Activated naive CD8-positive, alpha-beta T cell treated with anti-CD3 and anti-CD28 coated beads, Interleukin-2, amount 50 U/mL, for 16 hours (primary cell): ENCODE results near the gene ABI1.

ENCODE experiments used
- DNase-seq: peaks from one replicate; pipeline ENCODE4 v3.0.0-alpha.2; 2020; ENCODE audit warnings: low read depth, low spot score

The ABI1 gene

DNA sequence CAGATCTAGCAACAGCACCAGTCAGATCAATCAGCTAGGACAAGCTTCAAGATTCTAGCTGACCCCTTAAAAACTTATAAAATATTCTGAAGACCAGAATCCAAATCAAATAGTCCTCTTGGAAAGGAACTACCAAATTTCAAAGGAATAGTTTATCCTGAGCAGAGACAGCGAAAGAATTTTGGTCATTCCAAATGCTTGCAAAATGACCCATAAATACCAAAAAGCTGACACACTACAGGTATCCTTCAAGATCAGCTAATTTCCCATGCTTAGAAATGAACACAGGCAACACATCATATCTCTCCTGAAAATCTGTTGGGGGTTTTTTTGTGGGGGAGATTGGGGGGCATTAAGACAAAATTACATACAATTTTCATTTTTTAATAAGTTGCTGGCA lies 84.5 kb downstream of the ABI1 start:
- no peak for DNase-seq

DNA sequence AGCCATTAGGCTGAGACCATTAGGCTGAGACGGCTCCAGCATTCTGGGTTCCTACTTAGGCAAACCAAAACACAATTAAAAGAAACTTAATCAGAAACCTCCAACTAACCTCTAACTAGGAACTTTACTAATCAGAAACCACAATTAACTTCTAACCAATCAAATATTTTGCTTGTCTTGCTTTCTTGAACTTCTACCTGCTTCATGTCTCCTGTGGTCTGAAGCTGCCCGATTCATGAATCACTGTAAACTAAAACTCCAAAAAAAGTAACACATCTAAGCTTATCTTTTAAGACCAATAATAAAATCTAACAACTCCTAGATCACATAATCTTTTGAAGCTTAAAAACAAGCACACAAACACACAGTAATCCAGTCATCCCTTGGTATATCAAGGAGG lies 87.1 kb downstream of the ABI1 start:
- no peak for DNase-seq

- no peak for DNase-seq
These were observed 90.7 kb downstream of the ABI1 start for GRCh38 chr10:26770069-26770468.

DNA sequence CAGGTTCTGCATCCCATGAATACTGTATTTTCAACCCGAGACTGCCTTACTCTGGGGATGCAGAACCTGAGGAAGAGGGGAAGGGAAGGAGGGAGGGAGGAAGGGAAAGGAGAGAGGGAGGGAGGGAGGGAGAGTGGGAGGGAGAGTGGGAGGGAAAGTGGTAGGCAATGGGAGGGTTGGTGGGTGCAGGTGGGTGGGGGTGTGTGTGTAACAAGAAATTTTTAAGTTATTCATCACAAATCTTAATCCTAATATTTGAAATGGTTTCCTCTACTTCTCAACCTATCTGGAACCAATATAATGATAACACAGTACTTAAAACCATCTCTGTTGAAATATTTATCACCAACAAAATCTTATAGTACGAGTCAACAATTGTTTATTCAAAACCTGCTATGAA lies 95.2 kb downstream of the ABI1 start:
- no peak for DNase-seq

GRCh38 chr10:26759008-26759407 lies 101.8 kb downstream of the ABI1 start:
- DNase-seq: no peak

DNA sequence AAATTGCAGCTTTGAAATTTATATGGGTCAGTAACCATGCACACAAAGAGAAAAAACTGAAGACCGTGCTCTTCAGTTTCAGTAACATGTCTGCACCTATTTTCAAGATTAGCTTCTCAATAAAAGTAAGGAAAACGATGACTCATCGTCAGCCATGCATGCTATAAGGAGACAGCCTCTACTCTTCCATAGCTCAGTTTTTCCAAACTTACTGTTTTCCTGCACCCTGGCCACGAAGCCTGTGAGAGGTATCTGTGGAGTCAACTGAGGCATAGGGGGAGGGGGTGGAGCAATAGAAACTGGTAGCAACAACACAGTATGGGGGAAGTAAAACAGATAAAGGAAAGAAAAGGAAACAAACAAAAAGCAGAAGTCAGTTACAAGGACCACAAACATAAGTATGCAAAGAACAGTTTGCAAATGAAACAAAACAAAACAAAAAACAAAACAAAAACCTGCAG lies 105.3 kb downstream of the ABI1 start:
- no peak for DNase-seq

DNA sequence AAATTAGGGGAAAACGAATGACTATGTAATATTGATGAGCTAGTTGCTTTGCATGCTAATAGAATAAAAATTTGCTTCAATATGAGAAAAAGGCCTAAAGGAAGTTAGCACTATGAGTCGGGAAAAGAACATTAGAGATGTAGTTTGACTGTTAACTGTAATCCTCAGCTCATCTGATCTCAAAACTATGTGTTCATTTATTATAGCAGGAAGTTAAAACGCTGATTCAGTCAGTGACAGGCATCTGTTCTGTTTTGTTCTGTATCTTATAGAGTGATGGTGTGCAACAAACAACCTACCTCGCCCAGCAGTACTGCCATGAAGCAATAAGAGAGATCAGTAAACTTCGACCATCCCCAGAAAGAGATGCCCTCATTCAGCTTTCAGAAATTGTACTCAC lies 114.7 kb downstream of the ABI1 start:
- no peak for DNase-seq

DNA sequence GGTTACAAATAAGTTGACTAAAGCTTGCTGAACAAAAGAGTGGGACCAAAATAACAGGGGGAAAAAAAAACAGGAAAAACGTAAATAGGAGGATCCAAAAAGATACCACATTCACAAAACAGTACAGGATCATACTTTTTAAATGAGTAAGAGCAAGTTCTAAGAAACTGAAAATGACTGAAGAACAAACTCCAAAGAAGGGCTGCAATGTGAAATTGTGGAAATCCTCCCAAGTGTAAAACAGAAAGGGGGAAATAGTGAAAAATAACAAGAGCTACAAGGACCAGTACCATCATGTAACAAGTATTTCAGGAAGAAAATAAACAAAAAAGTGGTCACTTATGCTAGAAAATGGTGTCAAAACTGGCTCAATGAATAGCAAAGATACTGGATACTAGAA lies 116.9 kb downstream of the ABI1 start:
- DNase-seq: no peak

DNA sequence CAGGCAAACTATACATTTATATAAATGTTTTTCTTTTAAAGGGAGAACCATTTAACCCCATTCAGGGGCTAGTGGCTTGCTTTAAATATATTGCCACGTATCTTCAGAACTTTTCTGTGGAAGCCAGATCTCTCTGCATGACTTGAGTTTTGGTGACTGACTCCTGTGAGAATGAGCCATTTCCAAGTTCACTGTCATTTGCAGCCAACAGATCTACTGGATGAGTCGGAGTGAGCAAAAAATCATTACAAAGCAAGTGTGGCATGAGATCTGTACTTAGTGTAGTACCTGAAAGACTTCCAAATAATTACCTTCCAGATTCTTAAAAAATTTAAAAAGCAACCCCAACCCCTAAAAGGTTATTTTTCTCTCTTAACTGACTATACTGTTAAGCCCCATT lies 117.7 kb downstream of the ABI1 start:
- DNase-seq: no peak

DNA sequence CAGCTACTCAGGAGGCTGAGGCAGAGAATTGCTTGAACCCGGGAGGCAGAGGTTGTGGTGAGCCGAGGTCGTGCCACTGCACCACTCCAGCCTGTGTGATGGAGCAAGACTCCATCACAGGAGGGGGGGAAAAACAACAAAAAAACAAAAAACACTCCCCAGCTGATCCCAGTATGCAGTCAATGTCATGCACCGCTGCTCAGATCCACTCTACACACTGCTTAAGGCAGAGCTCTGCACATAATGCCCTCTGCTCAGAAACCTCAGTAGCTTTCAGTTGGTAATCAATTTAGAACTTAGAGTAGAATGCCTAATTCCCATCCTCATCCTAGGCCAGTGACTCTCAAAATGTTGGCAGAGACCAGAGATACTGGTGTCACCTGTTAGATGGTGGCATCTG lies 119.4 kb downstream of the ABI1 start:
- no peak for DNase-seq

DNA sequence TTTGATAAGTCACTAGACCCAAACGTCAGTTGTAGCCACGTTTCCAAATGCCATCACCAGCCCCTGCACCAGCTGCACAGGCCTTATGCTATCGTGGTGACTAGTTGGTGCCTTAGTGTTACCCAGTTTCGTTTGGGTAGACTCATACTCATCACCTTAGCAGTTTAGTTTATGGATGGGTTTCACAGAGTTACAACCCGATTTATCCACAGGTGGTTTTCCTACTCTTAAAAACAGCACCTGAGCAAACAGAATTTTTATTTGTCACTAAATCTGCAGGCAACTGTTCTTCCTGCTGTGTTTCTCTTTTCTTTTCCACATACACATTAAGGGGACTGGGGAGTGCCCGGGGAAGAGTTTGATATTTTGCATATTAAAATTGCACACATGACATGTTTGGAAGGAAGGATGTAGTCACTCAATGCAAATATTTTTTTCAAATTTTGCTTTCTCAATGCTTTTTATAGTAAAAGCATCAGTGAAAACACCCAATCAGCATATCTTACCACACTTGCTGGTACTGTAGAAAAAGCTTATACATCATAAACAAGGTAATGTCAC lies 121.6 kb downstream of the ABI1 start:
- no peak for DNase-seq

DNA sequence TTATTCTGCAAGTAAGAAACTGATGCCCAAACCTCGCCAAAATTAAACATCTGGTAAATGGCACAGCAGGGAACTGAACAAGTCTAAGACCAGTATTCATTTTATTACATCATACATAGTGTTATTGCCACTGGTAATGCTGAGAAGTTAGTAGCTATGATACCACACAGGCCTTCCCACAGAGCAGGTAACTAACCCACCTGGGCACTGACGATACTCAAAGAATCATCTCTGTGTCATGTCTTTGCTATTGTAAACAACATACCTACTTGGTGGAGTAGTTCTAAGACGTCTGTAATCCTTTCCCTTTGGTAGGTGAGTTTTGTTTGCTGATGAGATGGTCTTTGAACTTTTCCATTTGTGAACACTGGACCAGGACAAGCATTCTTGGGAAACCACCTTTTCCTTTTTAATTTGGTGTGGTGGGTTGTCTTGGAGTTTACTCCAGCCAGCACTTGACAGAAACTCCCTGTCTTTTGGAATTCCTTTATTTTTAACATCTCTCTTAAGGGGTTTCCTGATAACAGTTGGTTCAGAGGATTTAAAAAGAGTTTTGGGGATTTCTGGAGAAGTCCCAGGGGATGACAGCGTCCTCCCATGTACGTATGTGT lies 122.4 kb downstream of the ABI1 start:
- no peak for DNase-seq

GRCh38 chr10:26737730-26738129 lies 123.0 kb downstream of the ABI1 start:
- DNase-seq: no peak

GRCh38 chr10:26735435-26735834 lies 125.3 kb downstream of the ABI1 start:
- DNase-seq: no peak

GRCh38 chr10:26733750-26734568 lies 126.8 kb downstream of the ABI1 start:
- DNase-seq: no peak

- no peak for DNase-seq
These were observed 130.2 kb downstream of the ABI1 start for GRCh38 chr10:26730552-26730951.

GRCh38 chr10:26729395-26729794 lies 131.4 kb downstream of the ABI1 start:
- no peak for DNase-seq

- DNase-seq: no peak
These were observed 131.8 kb downstream of the ABI1 start for GRCh38 chr10:26728957-26729356.

DNA sequence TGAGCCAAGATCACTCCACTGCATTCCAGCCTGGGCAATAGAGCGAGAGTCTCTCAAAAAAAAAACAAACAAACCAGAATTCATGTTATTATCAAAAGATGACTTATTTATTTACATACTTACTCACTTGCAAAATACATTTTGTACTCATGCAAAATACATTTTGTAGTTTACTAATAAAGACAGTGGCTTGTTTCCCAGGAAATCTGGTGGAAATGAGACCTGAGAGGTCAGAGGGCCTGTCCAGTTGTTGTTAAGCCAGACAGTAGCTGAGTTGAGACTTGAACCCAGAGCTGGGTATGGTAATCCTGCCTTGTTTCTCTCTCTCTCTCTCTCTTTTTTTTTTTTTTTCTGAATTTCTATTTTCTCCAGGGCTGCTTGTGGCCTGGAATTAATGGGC lies 133.8 kb downstream of the ABI1 start:
- no peak for DNase-seq

DNA sequence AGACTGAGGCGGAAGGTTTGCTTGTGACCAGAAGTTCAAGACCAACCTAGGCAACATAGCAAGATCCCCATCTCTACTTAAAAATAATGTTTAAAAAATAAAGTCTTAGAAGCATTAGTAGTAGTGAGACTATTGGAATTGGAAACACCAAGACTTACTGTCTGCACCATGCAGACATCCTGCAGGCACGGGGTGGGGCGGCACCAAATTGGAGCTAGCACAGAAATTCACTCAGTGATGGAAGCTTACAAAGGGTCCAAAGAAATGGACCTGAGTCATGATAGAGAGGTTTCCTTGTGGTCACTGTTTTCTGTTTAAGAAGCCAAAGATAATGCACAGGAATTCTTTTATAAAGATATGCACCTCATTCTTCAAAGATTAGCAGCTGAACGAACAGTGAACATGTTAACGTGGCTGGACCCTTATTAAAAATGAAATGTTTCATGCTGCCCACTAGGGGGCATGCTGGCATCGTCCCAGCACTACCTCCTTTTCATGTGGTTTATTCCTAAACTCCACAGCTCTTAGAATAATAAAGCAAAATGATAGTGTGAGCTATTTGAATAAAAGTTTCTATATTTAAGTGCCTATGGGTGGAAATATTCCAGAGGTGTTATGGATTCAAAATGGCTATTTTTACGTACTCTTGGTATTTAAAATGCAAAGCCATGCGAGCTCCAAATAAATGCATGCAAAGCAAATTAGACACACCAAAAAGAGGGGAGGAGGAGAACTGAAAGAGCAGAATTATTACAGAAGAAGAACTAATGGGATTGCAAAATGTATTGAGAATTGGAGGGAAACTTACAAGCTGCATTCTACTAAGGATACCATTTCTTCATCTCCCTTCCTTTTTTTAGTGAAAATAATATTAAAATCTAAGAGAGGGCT lies 134.7 kb downstream of the ABI1 start:
- no peak for DNase-seq

DNA sequence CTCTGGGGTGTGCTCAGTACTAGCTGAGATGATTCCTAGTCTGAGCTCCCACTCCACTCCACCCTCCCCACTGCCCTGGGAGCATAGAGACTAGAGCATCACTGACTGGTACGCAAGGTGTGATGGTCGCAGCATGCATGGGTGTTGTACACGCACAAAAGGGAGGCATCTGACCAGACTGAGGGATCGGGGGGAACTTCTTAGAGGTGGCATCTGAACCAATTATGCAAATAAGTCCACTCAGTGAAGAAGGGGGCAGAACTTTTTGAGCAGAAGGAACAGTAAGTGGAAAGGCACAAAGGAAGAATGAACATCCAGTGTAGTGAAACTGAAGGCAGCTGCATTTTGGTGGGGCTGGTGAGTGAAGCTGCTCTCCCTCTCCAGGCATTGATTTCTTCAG lies 137.7 kb downstream of the ABI1 start:
- DNase-seq: no peak

DNA sequence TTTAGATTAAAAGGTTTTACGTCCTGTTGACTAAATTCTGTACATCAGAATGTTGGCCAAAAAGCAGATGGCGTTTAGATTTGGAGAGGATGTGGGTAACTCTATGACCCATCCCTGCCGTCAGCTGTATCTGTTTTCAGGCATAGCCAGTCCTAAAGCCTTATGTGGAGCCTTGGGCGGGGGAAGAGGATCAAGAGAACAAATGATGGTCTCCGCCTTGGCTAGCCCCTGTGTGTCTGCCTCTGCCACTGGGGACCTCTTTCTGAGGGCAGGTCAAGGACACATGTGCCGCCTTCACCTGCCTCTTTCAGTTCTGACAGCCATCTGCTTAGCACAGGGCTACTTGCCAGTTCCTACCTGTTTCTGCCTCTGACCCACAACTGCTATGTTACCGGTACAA lies 139.2 kb downstream of the ABI1 start:
- no peak for DNase-seq
